ENCODE data around the gene ABTB2.

The ABTB2 gene

GRCh38 chr11:34379539-34379938 lies 21.7 kb upstream of the ABTB2 start:
- no peak for ATAC-seq
- TF ChIP-seq ISL1 (CRISPR knock-in tag; IDR thresholded peaks at IDR 0.05), result no peak
- TF ChIP-seq PATZ1 (CRISPR knock-in tag; IDR thresholded peaks at IDR 0.05; ENCODE audit: borderline replicate concordance), result no peak
- TF ChIP-seq RARB (CRISPR knock-in tag; IDR thresholded peaks at IDR 0.05), result no peak
- TF ChIP-seq BACH2 (CRISPR knock-in tag; IDR thresholded peaks at IDR 0.05; ENCODE audit: borderline replicate concordance), result no peak
- no peak for TF ChIP-seq PPARA (CRISPR knock-in tag; IDR thresholded peaks at IDR 0.05; ENCODE audit: borderline replicate concordance)
- TF ChIP-seq ESRRG (CRISPR knock-in tag; IDR thresholded peaks at IDR 0.05), result no peak
- no peak for TF ChIP-seq ZNF8 (CRISPR knock-in tag; IDR thresholded peaks at IDR 0.05)
- TF ChIP-seq TOX (CRISPR knock-in tag; IDR thresholded peaks at IDR 0.05; ENCODE audit: borderline replicate concordance), result no peak
- no peak for TF ChIP-seq TCF4 (CRISPR knock-in tag; IDR thresholded peaks at IDR 0.05; ENCODE audit: borderline replicate concordance)
- no peak for TF ChIP-seq ZC3H10 (CRISPR knock-in tag; IDR thresholded peaks at IDR 0.05)
- no peak for TF ChIP-seq ZNF70 (CRISPR knock-in tag; IDR thresholded peaks at IDR 0.05)
- TF ChIP-seq TSHZ2 (CRISPR knock-in tag; IDR thresholded peaks at IDR 0.05), result no peak
- TF ChIP-seq CSDC2 (CRISPR knock-in tag; IDR thresholded peaks at IDR 0.05), result no peak
- TF ChIP-seq CSRNP3 (CRISPR knock-in tag; IDR thresholded peaks at IDR 0.05), result no peak
- no peak for TF ChIP-seq ZFP3 (CRISPR knock-in tag; IDR thresholded peaks at IDR 0.05)
- no peak for TF ChIP-seq SNAI2 (CRISPR knock-in tag; IDR thresholded peaks at IDR 0.05)
- TF ChIP-seq GLIS3 (CRISPR knock-in tag; IDR thresholded peaks at IDR 0.05), result no peak
- TF ChIP-seq CREB5 (CRISPR knock-in tag; IDR thresholded peaks at IDR 0.05; ENCODE audit: low read depth), result no peak
- TF ChIP-seq OSR1 (CRISPR knock-in tag; IDR thresholded peaks at IDR 0.05), result no peak

GRCh38 chr11:34379079-34379478 lies 21.3 kb upstream of the ABTB2 start:
- ATAC-seq, result no peak
- no peak for TF ChIP-seq RARB (CRISPR knock-in tag; IDR thresholded peaks at IDR 0.05)
- no peak for TF ChIP-seq PATZ1 (CRISPR knock-in tag; IDR thresholded peaks at IDR 0.05; ENCODE audit: borderline replicate concordance)
- TF ChIP-seq TCF4 (CRISPR knock-in tag; IDR thresholded peaks at IDR 0.05; ENCODE audit: borderline replicate concordance), result no peak
- TF ChIP-seq ZFP3 (CRISPR knock-in tag; IDR thresholded peaks at IDR 0.05), result no peak
- TF ChIP-seq CSDC2 (CRISPR knock-in tag; IDR thresholded peaks at IDR 0.05), result no peak
- TF ChIP-seq OSR1 (CRISPR knock-in tag; IDR thresholded peaks at IDR 0.05), result no peak
- TF ChIP-seq ZFP30 (CRISPR knock-in tag; IDR thresholded peaks at IDR 0.05), result no peak
- TF ChIP-seq CSRNP3 (CRISPR knock-in tag; IDR thresholded peaks at IDR 0.05), result no peak
- TF ChIP-seq ISL1 (CRISPR knock-in tag; IDR thresholded peaks at IDR 0.05), result no peak
- TF ChIP-seq CREB5 (CRISPR knock-in tag; IDR thresholded peaks at IDR 0.05; ENCODE audit: low read depth), result no peak
- no peak for TF ChIP-seq GLIS3 (CRISPR knock-in tag; IDR thresholded peaks at IDR 0.05)
- TF ChIP-seq BACH2 (CRISPR knock-in tag; IDR thresholded peaks at IDR 0.05; ENCODE audit: borderline replicate concordance), result no peak
- no peak for TF ChIP-seq ESRRG (CRISPR knock-in tag; IDR thresholded peaks at IDR 0.05)
- no peak for TF ChIP-seq ZC3H10 (CRISPR knock-in tag; IDR thresholded peaks at IDR 0.05)

Measured in SK-N-SH treated with all-trans-retinoic acid at 6 μM for 48 hours (cell line).